Glomerular visceral epithelial cell (primary cell): ENCODE results near the gene ZFPL1.

Source experiments
- DNase-seq: peaks from one replicate; pipeline ENCODE4 v3.0.0-alpha.2; 2016; ENCODE audit errors: extremely low spot score

The ZFPL1 gene

DNA sequence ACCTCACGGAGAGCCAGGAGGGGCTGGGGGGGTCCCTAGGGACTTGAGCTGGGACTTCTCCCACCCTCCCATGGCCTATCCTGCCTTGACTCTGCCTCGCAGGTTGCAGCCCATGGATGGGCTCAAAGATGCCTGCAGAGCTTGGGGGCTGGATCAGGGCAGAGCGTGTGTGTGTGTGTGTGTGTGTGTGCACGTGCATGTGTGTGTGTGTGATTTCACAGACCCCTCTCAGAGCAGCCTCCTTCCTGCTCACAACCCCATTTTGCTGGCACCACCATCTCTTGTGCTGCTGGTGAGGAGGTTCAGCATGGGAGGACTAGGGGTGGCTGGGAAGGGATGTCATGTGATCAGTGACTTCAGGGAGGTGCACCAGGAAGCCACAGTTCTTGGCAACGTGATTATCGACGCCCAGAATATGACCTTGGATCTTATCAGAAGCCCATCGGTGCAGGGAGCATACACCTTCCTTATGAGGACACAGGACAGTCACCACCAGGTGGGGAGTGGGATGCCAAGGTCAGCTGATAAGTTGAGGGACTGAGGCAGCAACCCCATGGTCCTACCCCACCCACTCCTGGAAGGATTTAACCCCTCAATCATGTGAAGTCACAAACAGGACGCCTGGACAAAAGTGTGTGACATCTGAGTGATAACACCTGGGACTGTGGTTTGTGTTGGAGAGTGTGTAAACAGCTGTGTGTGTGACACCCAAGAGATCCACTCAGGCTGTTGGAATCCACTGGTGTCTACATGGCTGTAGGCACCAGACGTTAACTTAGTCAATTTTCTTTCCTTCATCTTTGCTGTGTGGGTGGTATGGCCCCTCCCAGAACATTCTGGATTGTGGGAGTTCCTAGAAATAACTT, 23.8 kb upstream of the ZFPL1 start:
- no peak for DNase-seq

GRCh38 chr11:65060913-65061408, 23.1 kb upstream of the ZFPL1 start:
- DNase-seq, result no peak

- DNase-seq, result no peak
These were observed 20.5 kb upstream of the ZFPL1 start for GRCh38 chr11:65063532-65063931.

GRCh38 chr11:65064847-65065240, 19.2 kb upstream of the ZFPL1 start:
- no peak for DNase-seq

GRCh38 chr11:65065851-65066250, 18.2 kb upstream of the ZFPL1 start:
- no peak for DNase-seq

DNA sequence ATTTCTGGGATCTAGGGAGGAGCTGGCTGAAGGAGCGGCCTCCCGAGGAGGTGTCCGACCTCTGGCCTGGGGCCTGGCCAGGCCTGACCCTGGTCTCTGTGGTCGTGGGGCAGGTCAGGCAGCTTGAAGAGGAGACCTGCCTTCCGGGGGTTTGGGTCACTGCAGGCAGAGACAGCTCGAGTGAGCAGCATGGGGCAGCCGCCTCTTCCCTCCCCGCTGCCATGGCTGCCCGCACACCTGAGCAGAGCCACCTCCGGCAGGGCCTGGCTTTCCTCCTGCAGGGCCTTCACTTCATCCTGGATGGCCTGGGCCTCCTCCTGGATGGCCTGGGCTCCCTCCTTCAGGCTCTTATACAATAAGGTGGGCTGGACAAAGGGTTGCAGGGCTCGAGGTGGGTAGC, 17.7 kb upstream of the ZFPL1 start:
- DNase-seq, result no peak

DNA sequence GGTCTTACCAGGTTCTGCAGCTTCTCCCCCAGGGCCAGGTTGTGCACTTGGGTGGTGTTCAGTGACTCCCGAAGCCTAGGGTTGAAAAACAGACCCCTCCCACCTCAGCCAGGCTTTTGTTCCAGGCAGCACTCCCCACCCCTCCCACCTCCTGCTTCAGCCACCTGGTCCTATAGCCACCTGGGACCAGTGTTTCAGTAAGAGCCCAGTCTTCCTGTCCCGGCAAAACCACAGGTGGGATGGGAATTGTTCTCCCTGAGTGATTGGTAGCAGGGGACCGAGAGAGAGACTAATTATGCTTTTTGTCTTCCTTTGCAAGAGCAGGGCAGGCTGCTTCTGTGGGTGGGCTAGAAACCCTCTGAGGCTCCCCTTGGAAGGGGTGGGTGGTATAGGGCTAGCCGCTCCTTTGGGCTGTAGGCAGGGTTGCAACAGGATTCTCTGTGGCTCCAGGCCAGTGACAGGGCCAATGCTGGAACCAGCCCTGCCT, 17.2 kb upstream of the ZFPL1 start:
- no peak for DNase-seq

DNA sequence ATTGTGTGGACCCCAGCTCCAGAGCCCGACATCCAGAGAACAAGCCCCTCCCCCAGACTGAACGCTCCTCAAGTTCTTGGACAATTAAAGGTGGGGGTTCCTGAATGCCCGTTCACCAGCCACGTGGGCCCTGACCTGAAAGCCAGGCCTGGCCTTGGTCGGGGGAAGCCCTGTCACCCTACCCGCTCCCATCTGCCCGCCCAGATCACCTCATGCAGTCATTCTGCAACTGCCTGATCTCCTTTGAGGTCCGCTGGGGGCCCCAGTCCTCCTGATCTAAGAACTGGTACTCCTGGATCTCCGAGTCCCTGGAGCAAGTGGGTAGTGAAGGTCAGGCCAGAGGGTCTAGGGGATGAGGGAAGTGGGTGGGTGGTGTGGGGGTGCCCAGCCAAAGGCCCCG, 16.6 kb upstream of the ZFPL1 start:
- no peak for DNase-seq

DNA sequence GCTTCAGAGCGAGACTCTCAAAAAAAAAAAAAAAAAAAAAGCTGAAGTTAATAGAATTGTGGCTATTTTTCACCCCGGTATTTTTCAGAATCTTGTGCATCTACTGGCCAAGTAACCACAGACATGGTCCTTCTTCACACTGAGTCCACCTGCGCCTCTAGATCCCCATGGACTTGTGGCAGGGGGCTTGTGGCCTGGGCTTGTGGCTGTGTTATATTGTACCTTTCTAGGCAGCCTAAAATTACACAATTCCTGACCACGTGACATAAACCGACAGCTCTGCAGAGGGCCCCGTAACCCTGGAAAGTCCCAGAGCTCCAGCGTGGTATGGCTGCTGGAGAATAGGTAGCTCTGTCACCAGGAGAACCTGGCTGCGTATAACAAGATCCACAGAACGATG, 14.8 kb upstream of the ZFPL1 start:
- DNase-seq, result peak; percentile 30

GRCh38 chr11:65071907-65072630, 12.0 kb upstream of the ZFPL1 start:
- no peak for DNase-seq

- DNase-seq, result no peak
These were observed 11.4 kb upstream of the ZFPL1 start for GRCh38 chr11:65072631-65072966.

DNA sequence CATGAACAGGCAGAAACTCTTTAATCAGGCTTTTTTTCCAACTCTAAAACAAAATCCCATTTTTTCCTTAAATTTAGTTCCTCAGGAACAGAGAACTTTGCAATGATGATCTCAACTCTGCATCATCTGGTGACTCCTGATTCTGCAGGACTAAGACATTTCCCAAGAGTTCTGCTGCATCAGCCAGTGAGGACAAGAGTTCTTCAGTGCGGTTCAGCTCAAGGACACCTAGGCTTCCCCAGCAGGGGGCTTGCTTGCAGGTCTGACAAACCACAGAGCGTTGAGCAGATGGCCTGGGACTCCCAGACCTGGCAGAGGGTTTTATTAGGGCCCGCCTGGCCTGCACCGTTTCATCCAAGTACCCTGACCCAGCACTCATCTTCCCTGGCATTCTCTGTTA, 6.6 kb upstream of the ZFPL1 start:
- DNase-seq, result no peak

- DNase-seq, result peak; percentile 40
These were observed 5.9 kb upstream of the ZFPL1 start for GRCh38 chr11:65078151-65078550.

DNA sequence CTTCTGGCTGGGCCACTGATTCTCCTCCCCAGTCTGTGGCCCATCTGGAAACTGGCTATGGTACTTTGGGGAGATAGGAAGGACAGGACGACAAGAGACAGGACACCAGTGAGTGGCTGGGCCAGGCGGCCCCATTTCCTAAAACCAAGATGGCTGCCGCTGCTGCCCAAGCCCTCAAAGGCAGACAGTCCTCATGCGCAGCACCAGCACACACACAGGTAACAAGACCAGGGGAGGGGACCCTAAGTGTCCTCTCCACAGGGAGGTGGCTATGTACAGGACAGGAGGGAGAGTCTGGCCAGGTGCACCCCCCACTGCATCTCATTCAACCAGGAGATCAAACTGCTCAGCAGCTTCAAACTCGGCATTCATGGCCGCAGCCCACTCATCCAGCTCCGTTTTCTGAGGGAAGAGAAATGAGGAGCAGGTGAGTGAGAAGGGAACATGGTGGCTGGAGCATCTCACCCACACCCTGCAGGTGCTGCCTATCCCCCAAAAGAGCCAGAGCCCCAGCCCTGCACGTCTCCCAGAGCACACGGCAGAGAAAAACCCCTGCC, 5.2 kb upstream of the ZFPL1 start:
- no peak for DNase-seq

GRCh38 chr11:65083134-65083833, 738 bp upstream of the ZFPL1 start:
- DNase-seq, result peak; percentile 7

DNA sequence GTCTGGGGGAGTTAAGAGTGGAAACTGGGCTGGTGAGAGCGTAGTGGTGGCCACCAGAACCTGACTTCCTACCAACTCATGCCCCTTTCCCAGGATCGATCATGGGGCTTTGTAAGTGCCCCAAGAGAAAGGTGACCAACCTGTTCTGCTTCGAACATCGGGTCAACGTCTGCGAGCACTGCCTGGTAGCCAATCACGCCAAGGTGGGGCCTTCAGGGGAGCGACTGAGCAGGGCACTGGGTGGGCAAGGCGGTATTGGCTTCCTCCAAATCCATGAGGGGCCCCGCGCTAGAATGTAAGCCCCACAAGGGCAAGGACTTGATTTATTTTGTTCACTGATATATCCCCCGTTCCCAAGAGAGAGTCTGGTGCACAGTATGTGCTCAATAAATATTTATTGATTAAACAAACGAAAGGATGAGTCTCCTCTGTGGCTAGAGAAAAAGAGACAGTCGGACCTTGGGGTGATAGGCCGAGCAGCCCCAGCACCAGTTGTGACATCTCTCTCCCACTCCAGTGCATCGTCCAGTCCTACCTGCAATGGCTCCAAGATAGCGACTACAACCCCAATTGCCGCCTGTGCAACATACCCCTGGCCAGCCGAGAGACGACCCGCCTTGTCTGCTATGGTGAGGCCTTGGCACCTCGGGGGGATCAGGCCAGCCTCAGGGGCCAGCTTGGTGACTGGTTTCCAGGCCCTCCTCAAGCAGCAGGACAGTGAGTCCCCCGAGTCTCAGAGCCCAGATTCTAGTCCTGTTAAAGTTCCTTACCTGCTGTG, 765 bp downstream of the ZFPL1 start:
- DNase-seq, result no peak

- DNase-seq, result no peak
These were observed 1.4 kb downstream of the ZFPL1 start for GRCh38 chr11:65085446-65085845.

GRCh38 chr11:65086809-65087208, 2.8 kb downstream of the ZFPL1 start:
- no peak for DNase-seq

- no peak for DNase-seq
These were observed 3.2 kb downstream of the ZFPL1 start for GRCh38 chr11:65087216-65087615.

GRCh38 chr11:65087827-65088226, 3.8 kb downstream of the ZFPL1 start:
- no peak for DNase-seq

GRCh38 chr11:65089621-65090020, 5.6 kb downstream of the ZFPL1 start:
- no peak for DNase-seq
